ENCODE results near the gene SOS2. TPM values are rescaled to one million over a fixed set of nuclear protein-coding genes. Genes with fewer than 3 reads are reported as not detected.

The SOS2 gene
- 33.2 TPM for total RNA-seq
- 10 to 100 TPM; 25.5 to 35.2 (median 31.1) TPM for polyA plus RNA-seq (ENCODE audit: insufficient read depth in 1 of 8, insufficient read length in 8 of 8, low replicate concordance in 1 of 8)
- long read RNA-seq, donor 1, full-length matches to known transcripts = 1 of 1 reads
- long read RNA-seq, donor 1, partial matches to known transcripts = 0 of 1 reads
- long read RNA-seq, donor 1, other reads (novel, unspliced or antisense) = 0 of 1 reads
- long read RNA-seq, donor 2 = 0 reads
- long read RNA-seq, donor 3 = 0 reads
- long read RNA-seq, donor 4, full-length matches to known transcripts = 1 of 1 reads
- long read RNA-seq, donor 4, partial matches to known transcripts = 0 of 1 reads
- long read RNA-seq, donor 4, other reads (novel, unspliced or antisense) = 0 of 1 reads
- long read RNA-seq, donor 5, full-length matches to known transcripts = 2 of 15 reads
- long read RNA-seq, donor 5, partial matches to known transcripts = 13 of 15 reads
- long read RNA-seq, donor 5, other reads (novel, unspliced or antisense) = 0 of 15 reads
- long read RNA-seq, donor 6, full-length matches to known transcripts = 2 of 7 reads
- long read RNA-seq, donor 6, partial matches to known transcripts = 5 of 7 reads
- long read RNA-seq, donor 6, other reads (novel, unspliced or antisense) = 0 of 7 reads
- long read RNA-seq, donor 7 = 0 reads
- long read RNA-seq, donor 8, full-length matches to known transcripts = 1 of 1 reads
- long read RNA-seq, donor 8, partial matches to known transcripts = 0 of 1 reads
- long read RNA-seq, donor 8, other reads (novel, unspliced or antisense) = 0 of 1 reads
- long read RNA-seq, donor 9, full-length matches to known transcripts = 2 of 7 reads
- long read RNA-seq, donor 9, partial matches to known transcripts = 5 of 7 reads
- long read RNA-seq, donor 9, other reads (novel, unspliced or antisense) = 0 of 7 reads
- long read RNA-seq, donor 10, full-length matches to known transcripts = 1 of 1 reads
- long read RNA-seq, donor 10, partial matches to known transcripts = 0 of 1 reads
- long read RNA-seq, donor 10, other reads (novel, unspliced or antisense) = 0 of 1 reads
- long read RNA-seq, donor 11, full-length matches to known transcripts = 2 of 37 reads
- long read RNA-seq, donor 11, partial matches to known transcripts = 35 of 37 reads
- long read RNA-seq, donor 11, other reads (novel, unspliced or antisense) = 0 of 37 reads

DNA sequence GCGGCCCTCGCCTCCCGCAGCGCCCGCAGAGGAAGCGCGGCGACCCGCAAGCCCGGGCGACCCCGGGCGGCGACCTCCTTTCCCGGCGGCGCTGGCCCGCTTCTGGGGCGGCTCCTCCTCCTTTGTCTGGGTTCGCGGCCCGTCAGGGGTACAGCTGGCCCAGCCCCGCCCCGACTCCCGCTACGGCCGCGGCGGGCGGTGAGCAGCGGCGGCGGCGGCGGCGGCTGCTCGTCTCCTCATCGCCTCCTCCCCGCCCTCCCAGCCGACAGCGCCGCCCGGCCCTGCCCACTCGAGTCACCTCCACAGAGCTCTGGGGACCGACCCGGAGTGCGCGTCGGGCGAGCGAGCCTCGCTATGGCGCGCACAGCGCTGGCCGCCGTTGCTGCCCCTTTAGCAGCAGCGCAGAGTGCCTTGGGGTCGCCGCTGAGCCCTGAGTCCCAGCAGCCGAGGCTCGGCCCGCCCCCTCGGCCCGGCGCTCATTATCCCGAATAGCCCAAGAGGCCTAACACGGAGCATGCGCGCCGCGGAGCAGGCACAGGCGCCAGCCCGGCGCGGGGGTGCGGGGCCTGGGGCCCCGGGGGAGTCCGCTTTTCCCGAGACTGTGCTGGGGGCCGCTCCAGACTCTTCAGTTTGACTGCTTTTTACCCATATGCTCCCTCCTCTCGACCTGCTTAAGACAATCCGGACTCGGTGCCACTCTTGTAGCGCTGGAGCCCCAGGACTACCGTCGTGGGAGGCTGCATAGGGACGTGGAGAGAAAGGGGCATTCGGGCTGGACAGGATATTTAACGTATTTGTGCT is at the start of gene SOS2:
SOS2 (minus strand) TSS at position 104 of the 801 bp plus-strand sequence. CDS start 295 bp downstream, outside the sequence.
- peaks cover 11% of the 10 kb centered on the region for H3K4me1 ChIP-seq (ENCODE audit: control insufficient read depth, insufficient read depth, low read length)
- peak within 1 kb of the TSS; percentile 92 for H3K4me3 ChIP-seq (ENCODE audit: low read length)
- H3K9me3 ChIP-seq (replicated peaks; ENCODE audit: control insufficient read depth, low read depth, low read length) = no peaks in the 10 kb centered on the region
- peak within 1 kb of the TSS; percentile 99 for H3K27ac ChIP-seq (ENCODE audit: low read length)
- DNase-seq = peak; percentile 95
- no peaks in the 10 kb centered on the region for H3K27me3 ChIP-seq (ENCODE audit: control insufficient read depth, insufficient read depth, low read length)
- no peaks in the 10 kb centered on the region for H3K36me3 ChIP-seq (ENCODE audit: control insufficient read depth, insufficient read depth, low read length)
- WGBS (ENCODE audit: insufficient coverage) = under 1% methylated on average over 79 of the region's 90 CpGs

DNA sequence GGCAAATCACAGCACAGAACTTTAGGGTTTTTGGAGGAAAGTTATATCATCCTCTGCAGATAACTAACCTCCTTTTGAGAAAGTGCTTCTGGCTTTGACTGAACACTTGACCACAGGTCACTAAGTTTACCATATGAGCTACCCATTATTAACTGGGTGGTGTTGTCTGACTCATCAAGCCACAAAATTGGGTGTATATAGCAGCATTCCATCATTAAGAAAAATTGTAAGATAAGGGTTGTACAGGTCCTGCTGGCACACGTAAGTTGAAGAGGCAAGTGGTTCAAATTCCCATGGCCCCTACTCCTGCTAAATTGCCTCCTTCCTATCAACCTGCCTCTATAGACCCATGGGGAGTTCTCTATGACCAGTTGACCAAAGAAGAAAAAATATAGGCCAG is 41.1 kb upstream of the SOS2 start:
- Histone ChIP-seq H3K36me3 (ENCODE audit: control insufficient read depth, insufficient read depth, low read length) (no peaks in the 10 kb centered on the region), H3K27me3 (ENCODE audit: control insufficient read depth, insufficient read depth, low read length) (no peaks in the 10 kb centered on the region), H3K4me1 (ENCODE audit: control insufficient read depth, insufficient read depth, low read length) (no peaks in the 10 kb centered on the region), H3K4me3 (ENCODE audit: low read length) (no peak overlapping the region), H3K27ac (ENCODE audit: low read length) (no peak overlapping the region), H3K9me3 (replicated peaks; ENCODE audit: control insufficient read depth, low read depth, low read length) (no peaks in the 10 kb centered on the region)
- no CpG with 5 or more reads among the region's 1 CpG for WGBS (ENCODE audit: insufficient coverage)
- DNase-seq = no peak

DNA sequence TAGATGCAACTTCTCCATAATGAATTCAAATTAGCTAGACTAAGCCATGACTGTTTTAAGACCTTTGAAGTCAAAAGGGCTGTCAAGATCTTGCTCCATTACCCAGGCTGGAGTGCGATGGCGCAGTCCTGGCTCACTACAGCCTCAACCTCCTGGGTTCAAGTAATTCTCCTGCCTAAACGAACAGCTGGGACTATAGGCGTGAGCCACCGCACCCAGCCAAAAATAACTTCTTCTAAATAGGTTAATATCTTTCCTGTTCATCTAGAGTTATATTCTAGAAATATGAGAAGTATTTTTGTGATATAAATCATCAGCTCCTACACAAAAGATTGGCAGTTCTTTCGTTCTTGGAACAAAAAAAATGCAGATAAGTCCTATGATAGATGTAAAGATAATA is 39.6 kb upstream of the SOS2 start:
- Histone ChIP-seq H3K9me3 (replicated peaks; ENCODE audit: control insufficient read depth, low read depth, low read length) (no peaks in the 10 kb centered on the region), H3K27ac (ENCODE audit: low read length) (no peak overlapping the region), H3K4me1 (ENCODE audit: control insufficient read depth, insufficient read depth, low read length) (no peaks in the 10 kb centered on the region), H3K4me3 (ENCODE audit: low read length) (no peak overlapping the region), H3K36me3 (ENCODE audit: control insufficient read depth, insufficient read depth, low read length) (no peaks in the 10 kb centered on the region), H3K27me3 (ENCODE audit: control insufficient read depth, insufficient read depth, low read length) (no peaks in the 10 kb centered on the region)
- no peak for DNase-seq
- 92% methylated on average over 2 of the region's 6 CpGs for WGBS (ENCODE audit: insufficient coverage)

DNA sequence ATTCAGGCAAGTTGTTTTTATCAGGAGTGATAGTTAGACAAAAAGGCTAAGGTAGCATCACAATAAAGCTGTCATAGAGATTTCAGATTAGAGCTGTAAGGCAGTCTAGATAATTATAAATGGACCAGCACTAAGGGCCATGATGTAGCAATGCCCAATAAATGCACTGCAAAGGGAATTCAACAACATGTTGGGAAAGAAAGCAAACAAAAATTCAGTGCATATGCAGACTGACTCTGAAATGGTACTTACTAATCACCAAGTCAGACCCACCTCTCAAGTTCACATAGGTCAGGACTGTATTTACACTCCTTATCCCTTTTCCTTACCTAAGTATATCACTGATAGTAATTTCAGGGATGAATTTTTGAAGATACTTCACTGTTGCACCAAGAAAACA is 33.7 kb upstream of the SOS2 start:
- no peaks in the 10 kb centered on the region for H3K27me3 ChIP-seq (ENCODE audit: control insufficient read depth, insufficient read depth, low read length)
- DNase-seq = no peak
- no peaks in the 10 kb centered on the region for H3K4me1 ChIP-seq (ENCODE audit: control insufficient read depth, insufficient read depth, low read length)
- no peaks in the 10 kb centered on the region for H3K9me3 ChIP-seq (replicated peaks; ENCODE audit: control insufficient read depth, low read depth, low read length)
- H3K4me3 ChIP-seq (ENCODE audit: low read length) = no peak overlapping the region
- H3K27ac ChIP-seq (ENCODE audit: low read length) = no peak overlapping the region
- no peaks in the 10 kb centered on the region for H3K36me3 ChIP-seq (ENCODE audit: control insufficient read depth, insufficient read depth, low read length)

DNA sequence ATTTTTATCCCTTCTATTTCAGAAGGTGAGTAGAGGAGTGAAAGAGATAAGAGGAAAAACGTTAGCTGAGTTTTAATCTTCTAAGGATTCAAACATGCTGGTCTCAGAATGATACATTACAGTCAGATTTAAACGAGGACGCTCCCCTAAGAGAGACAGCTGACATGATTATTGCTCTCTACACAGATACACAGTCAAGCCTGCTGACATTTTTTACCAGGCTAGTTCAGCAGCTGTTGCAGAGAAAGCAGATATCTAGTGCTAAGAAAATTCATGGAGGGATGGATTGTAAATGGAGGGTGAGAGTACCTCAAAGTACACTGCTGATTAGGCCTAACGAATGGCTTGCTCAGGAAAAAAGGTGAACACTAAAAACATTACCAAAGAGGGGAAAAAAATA is 31.9 kb upstream of the SOS2 start:
- 47% methylated on average over 3 of the region's 4 CpGs for WGBS (ENCODE audit: insufficient coverage)
- no peak overlapping the region for H3K4me3 ChIP-seq (ENCODE audit: low read length)
- H3K4me1 ChIP-seq (ENCODE audit: control insufficient read depth, insufficient read depth, low read length) = no peaks in the 10 kb centered on the region
- no peaks in the 10 kb centered on the region for H3K9me3 ChIP-seq (replicated peaks; ENCODE audit: control insufficient read depth, low read depth, low read length)
- peak; percentile 40 for DNase-seq
- peak overlapping the region; percentile 56 for H3K27ac ChIP-seq (ENCODE audit: low read length)
- no peaks in the 10 kb centered on the region for H3K27me3 ChIP-seq (ENCODE audit: control insufficient read depth, insufficient read depth, low read length)
- no peaks in the 10 kb centered on the region for H3K36me3 ChIP-seq (ENCODE audit: control insufficient read depth, insufficient read depth, low read length)

DNA sequence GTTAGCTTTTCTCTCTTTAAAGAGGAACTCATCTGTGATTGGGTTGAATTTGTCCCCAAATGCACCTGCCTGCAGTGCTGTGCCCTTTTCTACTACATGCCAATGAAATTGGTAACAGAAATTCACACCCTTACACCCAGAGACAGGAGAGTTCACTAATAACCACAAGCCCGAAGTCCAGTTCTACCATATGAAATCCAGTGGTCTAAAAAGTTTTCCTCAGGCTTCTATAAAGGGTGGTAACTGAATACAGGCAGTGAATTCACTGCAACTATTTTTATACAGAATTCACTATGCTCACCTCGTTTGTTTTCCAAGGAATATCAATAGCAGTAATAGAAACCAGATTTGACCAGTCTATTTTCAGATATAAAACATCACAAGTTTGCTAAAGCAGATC is 31.5 kb upstream of the SOS2 start:
- DNase-seq = peak; percentile 4
- no peak overlapping the region for H3K4me3 ChIP-seq (ENCODE audit: low read length)

GRCh38 chr14:50260511-50260910 is 29.1 kb upstream of the SOS2 start:
- H3K4me1 ChIP-seq (ENCODE audit: control insufficient read depth, insufficient read depth, low read length) = no peaks in the 10 kb centered on the region
- H3K27me3 ChIP-seq (ENCODE audit: control insufficient read depth, insufficient read depth, low read length) = no peaks in the 10 kb centered on the region
- WGBS (ENCODE audit: insufficient coverage) = no CpG with 5 or more reads among the region's 3 CpGs
- no peak overlapping the region for H3K4me3 ChIP-seq (ENCODE audit: low read length)
- no peak overlapping the region for H3K27ac ChIP-seq (ENCODE audit: low read length)
- DNase-seq = peak; percentile 32
- H3K9me3 ChIP-seq (replicated peaks; ENCODE audit: control insufficient read depth, low read depth, low read length) = no peaks in the 10 kb centered on the region
- no peaks in the 10 kb centered on the region for H3K36me3 ChIP-seq (ENCODE audit: control insufficient read depth, insufficient read depth, low read length)

More for the DNA sequence above, 31.5 kb upstream of the SOS2 start:
- Histone ChIP-seq H3K27me3 (ENCODE audit: control insufficient read depth, insufficient read depth, low read length) (no peaks in the 10 kb centered on the region), H3K36me3 (ENCODE audit: control insufficient read depth, insufficient read depth, low read length) (no peaks in the 10 kb centered on the region), H3K9me3 (replicated peaks; ENCODE audit: control insufficient read depth, low read depth, low read length) (no peaks in the 10 kb centered on the region), H3K4me1 (ENCODE audit: control insufficient read depth, insufficient read depth, low read length) (no peaks in the 10 kb centered on the region), H3K27ac (ENCODE audit: low read length) (peak overlapping the region; percentile 56)
- WGBS (ENCODE audit: insufficient coverage) = no CpG with 5 or more reads among the region's 2 CpGs

DNA sequence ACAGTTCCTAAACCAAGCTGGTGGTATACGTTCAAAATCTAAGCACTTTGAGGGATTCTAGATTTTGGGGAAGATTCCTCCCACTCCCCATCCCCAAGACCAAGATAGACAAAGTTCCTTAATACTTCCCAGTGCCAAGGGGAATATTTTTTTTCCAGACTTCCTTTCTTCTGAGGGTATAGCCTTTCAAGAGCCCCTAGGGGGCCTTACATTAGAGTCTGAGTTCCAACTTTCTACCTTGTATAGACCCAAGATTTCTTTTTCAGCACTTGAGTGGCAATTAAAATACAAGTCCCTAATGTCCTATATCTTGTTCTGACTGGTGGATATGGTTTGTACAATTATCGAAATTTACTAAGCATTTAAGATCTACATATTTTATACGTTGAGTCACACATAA is 28.7 kb upstream of the SOS2 start:
- Histone ChIP-seq H3K4me3 (ENCODE audit: low read length) (no peak overlapping the region), H3K4me1 (ENCODE audit: control insufficient read depth, insufficient read depth, low read length) (no peaks in the 10 kb centered on the region), H3K36me3 (ENCODE audit: control insufficient read depth, insufficient read depth, low read length) (no peaks in the 10 kb centered on the region), H3K27me3 (ENCODE audit: control insufficient read depth, insufficient read depth, low read length) (no peaks in the 10 kb centered on the region), H3K9me3 (replicated peaks; ENCODE audit: control insufficient read depth, low read depth, low read length) (no peaks in the 10 kb centered on the region), H3K27ac (ENCODE audit: low read length) (no peak overlapping the region)
- no peak for DNase-seq
- no CpG with 5 or more reads among the region's 3 CpGs for WGBS (ENCODE audit: insufficient coverage)

GRCh38 chr14:50257732-50258131 is 26.4 kb upstream of the SOS2 start:
- no peaks in the 10 kb centered on the region for H3K9me3 ChIP-seq (replicated peaks; ENCODE audit: control insufficient read depth, low read depth, low read length)
- peak; percentile 8 for DNase-seq
- no peaks in the 10 kb centered on the region for H3K4me1 ChIP-seq (ENCODE audit: control insufficient read depth, insufficient read depth, low read length)
- H3K36me3 ChIP-seq (ENCODE audit: control insufficient read depth, insufficient read depth, low read length) = no peaks in the 10 kb centered on the region
- H3K4me3 ChIP-seq (ENCODE audit: low read length) = no peak overlapping the region
- H3K27ac ChIP-seq (ENCODE audit: low read length) = no peak overlapping the region
- no CpG with 5 or more reads among the region's 2 CpGs for WGBS (ENCODE audit: insufficient coverage)
- no peaks in the 10 kb centered on the region for H3K27me3 ChIP-seq (ENCODE audit: control insufficient read depth, insufficient read depth, low read length)

Data from muscle of leg (tissue), 16 donors.